K562 (cell line): ENCODE results near the gene SIRT7. TPM values are rescaled to one million over a fixed set of nuclear protein-coding genes. Genes with fewer than 3 reads are reported as not detected.
A peak's percentile ranks its signal among the peaks of the same experiment; 100 is the strongest.

Experiments
- ATAC-seq: fragments of 200-7000 bp; cut with Tn5 transposase; 3 replicates; pipeline ENCODE4 v1.9.1; 2020; ENCODE audit warnings: moderate library complexity
- BruUV-seq: library from RNA; stranded (reverse); fragments of 400-500 nt; replicated peaks from 2 replicates; lab custom pipeline; 2021; lab: Mats Ljungman, UMichigan
- CTCF ChIA-PET: fragments of 300-600 bp; formaldehyde crosslinking; extraction: SDS; loops from one replicate; lab custom pipeline; 2021; ENCODE audit warnings: low intra/inter-chr PET ratio; lab: Yijun Ruan, JAX
- POLR2A ChIA-PET: fragments of 300-600, 350-650 bp; sonication (Branson Sonifier 250); formaldehyde crosslinking; extraction: SDS; loops from one replicate; lab custom pipeline; 2021; ENCODE audit warnings: antibody characterized with exemption, inconsistent platforms; lab: Yijun Ruan, JAX
- DNase-seq, 4 experiments: peaks; one replicate each; pipeline versions ENCODE4 v3.0.0 to v3.0.0-alpha.2; 2011 to 2018; ENCODE audit warnings: low spot score in 3 of 4, mixed read lengths in 3 of 4; ENCODE audit errors: extremely low read depth in 1 of 4
- FAIRE-seq: peaks from 2 replicates; lab custom pipeline; 2011; peaks lifted over from hg19 to GRCh38; lab: Jason Lieb, UNC
- H2AFZ ChIP-seq: 2 replicates; pipeline ENCODE4 v1.6.0; 2011; ENCODE audit warnings: low read depth, low read length, control low read depth, inconsistent platforms
- H3K27ac ChIP-seq: fragments of 200-600 bp; 3 replicates; pipeline ENCODE4 v1.8.0; 2011; ENCODE audit warnings: low read depth, mild to moderate bottlenecking, control low read depth, inconsistent platforms, low read length, moderate library complexity, mixed read lengths; ENCODE audit errors: extremely low read depth
- H3K27me3 ChIP-seq, 2 experiments: fragments of 300-600 bp in 1 of 2; 2 replicates in 1 of 2; 3 replicates in 1 of 2; pipeline versions ENCODE4 v1.6.0 to v1.8.0; 2011; ENCODE audit warnings: inconsistent platforms in 2 of 2, low read length in 2 of 2, mild to moderate bottlenecking in 1 of 2, mixed read lengths in 1 of 2, moderate library complexity in 1 of 2; ENCODE audit not compliant: control insufficient read depth in 2 of 2, insufficient read depth in 2 of 2
- H3K36me3 ChIP-seq: fragments of 300-600 bp; 3 replicates; pipeline ENCODE4 v1.8.0; 2011; ENCODE audit warnings: mild to moderate bottlenecking, low read length, inconsistent platforms; ENCODE audit not compliant: control insufficient read depth, insufficient read depth
- H3K4me1 ChIP-seq, 2 experiments: fragments of 200-600 bp in 1 of 2; replicated peaks in 1 of 2; 2 replicates in 1 of 2; 3 replicates in 1 of 2; pipeline versions ENCODE4 v1.5.1 to v1.8.0; 2011; ENCODE audit warnings: inconsistent platforms in 2 of 2, low read length in 2 of 2, mild to moderate bottlenecking in 1 of 2, mixed read lengths in 1 of 2, moderate library complexity in 1 of 2; ENCODE audit not compliant: control insufficient read depth in 2 of 2, insufficient read depth in 2 of 2
- H3K4me2 ChIP-seq: 2 replicates; pipeline ENCODE4 v1.6.1; 2011; ENCODE audit warnings: low read length, control low read depth, inconsistent platforms, mixed read lengths; ENCODE audit not compliant: insufficient read depth
- H3K4me3 ChIP-seq: fragments of 200-600 bp; sonication (generic), shearing (Covaris generic); 2 replicates; pipeline ENCODE4 v1.5.1; 2016; ENCODE audit warnings: control low read depth, inconsistent platforms
- H3K79me2 ChIP-seq: fragments of 200-600 bp; 3 replicates; pipeline ENCODE4 v1.8.0; 2011; ENCODE audit warnings: low read length, inconsistent platforms; ENCODE audit not compliant: control insufficient read depth, insufficient read depth
- H3K9ac ChIP-seq, 2 experiments: 2 replicates each; pipeline versions ENCODE4 v1.6.0 to v1.6.1; 2011; ENCODE audit warnings: low read depth in 2 of 2, low read length in 2 of 2, control low read depth in 1 of 2, inconsistent platforms in 1 of 2, mild to moderate bottlenecking in 1 of 2, mixed read lengths in 1 of 2; ENCODE audit not compliant: insufficient read depth in 1 of 2
- H3K9me1 ChIP-seq: one replicate; pipeline ENCODE4 v1.6.0; 2011; ENCODE audit warnings: inconsistent platforms, mild to moderate bottlenecking, low read length, moderate library complexity; ENCODE audit not compliant: control insufficient read depth, insufficient read depth
- H3K9me3 ChIP-seq: replicated peaks from 2 replicates; pipeline ENCODE4 v1.5.1; 2011; ENCODE audit warnings: low read depth, low read length, inconsistent platforms; ENCODE audit not compliant: control insufficient read depth, insufficient read depth
- H4K20me1 ChIP-seq: replicated peaks from 2 replicates; pipeline ENCODE4 v1.6.1; 2011; ENCODE audit warnings: low read length, inconsistent platforms, mixed read lengths; ENCODE audit not compliant: control insufficient read depth, insufficient read depth
- ATF3 ChIP-seq, 2 experiments: fragments of 450-650 bp in 1 of 2; sonication (generic) in 1 of 2; formaldehyde crosslinking in 1 of 2; IDR thresholded peaks in 1 of 2; conservative IDR thresholded peaks in 1 of 2; 2 replicates each; pipeline versions ENCODE4 v1.6.1 to v1.8.1; 2016 to 2023; ENCODE audit warnings: mild to moderate bottlenecking in 2 of 2, moderate library complexity in 2 of 2, inconsistent platforms in 1 of 2, missing genetic modification reagents in 1 of 2
- KHSRP ChIP-seq: fragments of 450-650 bp; IDR thresholded peaks from 2 replicates; pipeline ENCODE4 v1.6.1; 2017
- KLF1 ChIP-seq: fragments of 450-650 bp; IDR thresholded peaks from 2 replicates; pipeline ENCODE4 v1.6.1; 2016; ENCODE audit warnings: missing genetic modification characterization, missing compliant biosample characterization
- MAFF ChIP-seq: IDR thresholded peaks from 2 replicates; pipeline ENCODE4 v1.6.1; 2012; ENCODE audit warnings: low read length, improper control_type of control experiment
- TRIM25 ChIP-seq: fragments of 450-650 bp; IDR thresholded peaks from 2 replicates; pipeline ENCODE4 v1.7.0; 2016; ENCODE audit warnings: borderline replicate concordance
- ZEB2 ChIP-seq: fragments of 450-650 bp; IDR thresholded peaks from 2 replicates; pipeline ENCODE4 v1.6.1; 2016
- ZFX ChIP-seq: sonication (generic); formaldehyde crosslinking; IDR thresholded peaks from 2 replicates; pipeline ENCODE4 v1.8.0; 2022; ENCODE audit warnings: mild to moderate bottlenecking, missing genetic modification reagents, moderate library complexity
- ZNF140 ChIP-seq: fragments of 250-450 bp; sonication (Bioruptor Pico); IDR thresholded peaks from 2 replicates; pipeline ENCODE4 v1.8.0; 2021; ENCODE audit warnings: moderate library complexity, mild to moderate bottlenecking, inconsistent platforms
- ZNF584 ChIP-seq: fragments of 200-800 bp; sonication (Bioruptor generic); IDR thresholded peaks from 2 replicates; pipeline ENCODE4 v1.6.1; 2016; ENCODE audit warnings: low read depth, mild to moderate bottlenecking, missing genetic modification characterization, missing compliant biosample characterization
- WGBS: fragments of 100-300 bp; shearing (Covaris generic); methylation state at CpG from one replicate; pipeline ENCODE4 v1.1.6; 2016; ENCODE audit warnings: low coverage, mixed read lengths; ENCODE audit not compliant: insufficient coverage; ENCODE audit errors: missing lambda C conversion rate; 5-methylcytosine and 5-hydroxymethylcytosine counted together
- in situ Hi-C: fragments of 300-500 bp; cut with MboI; formaldehyde crosslinking; loops from 4 replicates; pipeline ENCODE4 v1.15.0; 2018; ENCODE audit warnings: inconsistent platforms, mixed read lengths
- intact Hi-C: fragments of 100-400 bp; cut with micrococcal nuclease; formaldehyde crosslinking; loops from 2 replicates; pipeline ENCODE4 v1.14.2; 2022
- polyA plus RNA-seq, 8 experiments: library from polyadenylated mRNA; depleted of rRNA in 4 of 8; stranded (reverse) in 5 of 8; unstranded in 3 of 8; fragments of >200 nt; fragmentation: Nextera tagmentation in 2 of 8; fragmentation: Illumina TruSeq in 1 of 8; extraction: Ambion mirVana in 2 of 8; extraction: Trizol in 1 of 8; gene quantifications; 2 replicates each; pipeline versions ENCODE4 v1.2.1 to v1.2.3, GENCODE V29; 2011 to 2014; ENCODE audit warnings: inconsistent platforms in 1 of 8, missing spikeins in 1 of 8
- total RNA-seq, 7 experiments: library from RNA; depleted of rRNA in 6 of 7; stranded (reverse); fragments of >200 nt in 6 of 7; fragmentation: Illumina TruSeq in 2 of 7; extraction: Trizol in 2 of 7; gene quantifications; 2 replicates each; pipeline versions ENCODE4 v1.2.1 to v1.2.3, GENCODE V29; 2011 to 2021; ENCODE audit warnings: low replicate concordance in 1 of 7
- TF ChIP-seq, protein P1 (sequence below): sonication (generic); formaldehyde crosslinking; IDR thresholded peaks from 2 replicates; pipeline ENCODE4 v1.8.0; 2022; ENCODE audit warnings: mild to moderate bottlenecking, missing genetic modification reagents

Gene SIRT7
- total and polyA plus RNA-seq, 9 of the 15 experiments (the other 6 are each of a cell fraction or from before 2014, with no cell fraction given), result 1.6 to 54.8 (median 20.3) TPM

GRCh38 chr17:81912441-81913309 is 5.3 kb downstream of the SIRT7 start:
- CTCF ChIA-PET, result no interaction called here
- Histone ChIP-seq H3K4me2 (peak overlapping the region; percentile 48; the same call in 1 of the 2 replicates), H3K27ac (peak overlapping the region; percentile 41; the same call in 2 of the 3 replicates), H3K9me3 (no peaks in the 10 kb centered on the region), H3K9ac (peak overlapping the region in 1 of 2 experiments; percentile 85; a peak in 1 of 4 replicates), H3K4me1 (peaks cover 41 to 90% of the 10 kb centered on the region in 2 experiments), H3K9me1 (peaks cover 6% of the 10 kb centered on the region), H2AFZ (no peak overlapping the region), H3K36me3 (peaks cover 72% of the 10 kb centered on the region; the same call in 2 of the 3 replicates), H4K20me1 (peaks cover 14% of the 10 kb centered on the region), H3K27me3 (no peaks in the 10 kb centered on the region), H3K4me3 (no peak overlapping the region), H3K79me2 (peaks cover 44% of the 10 kb centered on the region)
- FAIRE-seq (peak; percentile 94), ATAC-seq (peak; percentile 77), DNase-seq (peak; percentile 69 to 89 (median 77))
- WGBS, result 46% methylated on average over 26 of the region's 32 CpGs
- POLR2A ChIA-PET, result interaction anchor here (0.5 to 5.4 kb wide), 11 partner anchors 8 to 257 kb away, joined by 3 to 46 read pairs (median 3); partner anchors contain the start of genes MAFG and PDE6G
- in situ Hi-C loops, result no loop called here
- intact Hi-C loops, result no loop called here
- no TSS peak for BruUV-seq
- no peak; the same call in 1 of the 2 replicates for TF ChIP-seq ZFX (CRISPR knock-in tag)
- TF ChIP-seq MAFF, result no peak
- TF ChIP-seq, protein P1, sequence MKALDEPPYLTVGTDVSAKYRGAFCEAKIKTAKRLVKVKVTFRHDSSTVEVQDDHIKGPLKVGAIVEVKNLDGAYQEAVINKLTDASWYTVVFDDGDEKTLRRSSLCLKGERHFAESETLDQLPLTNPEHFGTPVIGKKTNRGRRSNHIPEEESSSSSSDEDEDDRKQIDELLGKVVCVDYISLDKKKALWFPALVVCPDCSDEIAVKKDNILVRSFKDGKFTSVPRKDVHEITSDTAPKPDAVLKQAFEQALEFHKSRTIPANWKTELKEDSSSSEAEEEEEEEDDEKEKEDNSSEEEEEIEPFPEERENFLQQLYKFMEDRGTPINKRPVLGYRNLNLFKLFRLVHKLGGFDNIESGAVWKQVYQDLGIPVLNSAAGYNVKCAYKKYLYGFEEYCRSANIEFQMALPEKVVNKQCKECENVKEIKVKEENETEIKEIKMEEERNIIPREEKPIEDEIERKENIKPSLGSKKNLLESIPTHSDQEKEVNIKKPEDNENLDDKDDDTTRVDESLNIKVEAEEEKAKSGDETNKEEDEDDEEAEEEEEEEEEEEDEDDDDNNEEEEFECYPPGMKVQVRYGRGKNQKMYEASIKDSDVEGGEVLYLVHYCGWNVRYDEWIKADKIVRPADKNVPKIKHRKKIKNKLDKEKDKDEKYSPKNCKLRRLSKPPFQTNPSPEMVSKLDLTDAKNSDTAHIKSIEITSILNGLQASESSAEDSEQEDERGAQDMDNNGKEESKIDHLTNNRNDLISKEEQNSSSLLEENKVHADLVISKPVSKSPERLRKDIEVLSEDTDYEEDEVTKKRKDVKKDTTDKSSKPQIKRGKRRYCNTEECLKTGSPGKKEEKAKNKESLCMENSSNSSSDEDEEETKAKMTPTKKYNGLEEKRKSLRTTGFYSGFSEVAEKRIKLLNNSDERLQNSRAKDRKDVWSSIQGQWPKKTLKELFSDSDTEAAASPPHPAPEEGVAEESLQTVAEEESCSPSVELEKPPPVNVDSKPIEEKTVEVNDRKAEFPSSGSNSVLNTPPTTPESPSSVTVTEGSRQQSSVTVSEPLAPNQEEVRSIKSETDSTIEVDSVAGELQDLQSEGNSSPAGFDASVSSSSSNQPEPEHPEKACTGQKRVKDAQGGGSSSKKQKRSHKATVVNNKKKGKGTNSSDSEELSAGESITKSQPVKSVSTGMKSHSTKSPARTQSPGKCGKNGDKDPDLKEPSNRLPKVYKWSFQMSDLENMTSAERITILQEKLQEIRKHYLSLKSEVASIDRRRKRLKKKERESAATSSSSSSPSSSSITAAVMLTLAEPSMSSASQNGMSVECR, result peak; percentile 52; the same call in 1 of the 2 replicates
- peak; percentile 93 for TF ChIP-seq ATF3 (IDR thresholded peaks at IDR 0.05)
- peak; percentile 78; the same call in 1 of the 2 replicates for TF ChIP-seq ATF3 (CRISPR knock-in tag; conservative IDR thresholded peaks at IDR 0.05)
- 0 out of 2 replicates have a peak, but pooled peaks have one; percentile 26 for TF ChIP-seq KLF1 (tag)
- no peak for TF ChIP-seq ZNF140 (CRISPR knock-in tag)
- no peak for TF ChIP-seq TRIM25
- no peak for TF ChIP-seq KHSRP
- no peak for TF ChIP-seq ZNF584 (CRISPR knock-in tag)
- TF ChIP-seq ZEB2, result 0 out of 2 replicates have a peak, but pooled peaks have one; percentile 30
